NCI-H748 (cell line): ENCODE measurements around the gene TRIM13.
"Not testable (repeated sequence)": the region's sequence is repeated elsewhere in the genome, so short reads cannot be mapped to it uniquely, and the experiment has no call there.

Source experiments
- DNase-seq: peaks from one replicate; lab custom pipeline; 2025; ENCODE audit not compliant: unreplicated experiment; lab: John Stamatoyannopoulos, UW

The TRIM13 gene, protein sequence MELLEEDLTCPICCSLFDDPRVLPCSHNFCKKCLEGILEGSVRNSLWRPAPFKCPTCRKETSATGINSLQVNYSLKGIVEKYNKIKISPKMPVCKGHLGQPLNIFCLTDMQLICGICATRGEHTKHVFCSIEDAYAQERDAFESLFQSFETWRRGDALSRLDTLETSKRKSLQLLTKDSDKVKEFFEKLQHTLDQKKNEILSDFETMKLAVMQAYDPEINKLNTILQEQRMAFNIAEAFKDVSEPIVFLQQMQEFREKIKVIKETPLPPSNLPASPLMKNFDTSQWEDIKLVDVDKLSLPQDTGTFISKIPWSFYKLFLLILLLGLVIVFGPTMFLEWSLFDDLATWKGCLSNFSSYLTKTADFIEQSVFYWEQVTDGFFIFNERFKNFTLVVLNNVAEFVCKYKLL

DNA sequence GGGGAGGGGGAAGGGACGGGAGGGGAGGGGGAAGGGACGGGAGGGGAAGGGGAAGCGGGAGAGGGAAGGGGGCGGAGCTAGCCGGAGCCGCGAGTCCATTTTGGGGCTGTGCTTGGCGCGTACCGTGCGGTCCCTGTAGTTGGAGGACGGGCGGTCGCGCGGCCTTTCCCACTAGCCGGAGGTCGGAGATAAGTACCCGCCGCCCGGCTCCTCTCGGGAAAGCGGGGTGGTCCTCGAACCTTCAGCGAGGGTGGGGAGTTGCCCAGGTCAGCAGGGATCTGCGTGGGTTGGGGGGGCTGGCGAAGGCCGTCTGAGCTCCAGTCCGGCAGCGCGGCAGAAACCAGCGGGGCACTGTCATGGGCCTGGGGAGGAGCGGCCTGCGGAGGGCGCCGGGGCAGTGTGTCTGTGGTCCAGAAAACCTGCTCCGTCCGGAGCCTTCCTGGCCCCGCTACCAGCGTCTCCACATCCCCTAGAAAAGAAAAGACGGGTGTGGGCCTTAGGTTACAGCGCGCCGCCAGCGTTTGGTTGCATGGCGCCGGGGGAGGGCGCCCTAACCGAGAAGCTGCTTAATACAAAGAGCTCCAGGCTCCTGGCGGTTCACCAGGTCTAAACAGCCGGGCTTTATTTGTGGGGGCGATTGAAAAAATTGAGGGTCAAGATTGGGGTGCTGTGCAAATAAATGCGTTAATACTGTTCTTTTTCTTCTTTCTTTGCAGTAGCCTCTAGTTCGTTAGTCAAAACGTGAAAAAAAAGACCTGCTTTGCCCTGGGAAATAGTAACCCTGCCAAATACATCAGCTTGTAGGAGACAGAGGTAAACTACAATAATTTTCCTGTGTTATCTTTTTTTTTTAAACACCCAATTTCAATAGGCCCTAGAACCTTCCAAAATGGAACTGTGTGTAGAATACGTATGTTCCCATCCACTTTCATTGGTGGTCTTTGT, at the start of gene TRIM13:
Gene TRIM13 (plus strand): TSS at position 92 of the 945 bp plus-strand sequence. CDS start 14,899 bp downstream, outside the sequence.
- DNase-seq = peak; percentile 93

DNA sequence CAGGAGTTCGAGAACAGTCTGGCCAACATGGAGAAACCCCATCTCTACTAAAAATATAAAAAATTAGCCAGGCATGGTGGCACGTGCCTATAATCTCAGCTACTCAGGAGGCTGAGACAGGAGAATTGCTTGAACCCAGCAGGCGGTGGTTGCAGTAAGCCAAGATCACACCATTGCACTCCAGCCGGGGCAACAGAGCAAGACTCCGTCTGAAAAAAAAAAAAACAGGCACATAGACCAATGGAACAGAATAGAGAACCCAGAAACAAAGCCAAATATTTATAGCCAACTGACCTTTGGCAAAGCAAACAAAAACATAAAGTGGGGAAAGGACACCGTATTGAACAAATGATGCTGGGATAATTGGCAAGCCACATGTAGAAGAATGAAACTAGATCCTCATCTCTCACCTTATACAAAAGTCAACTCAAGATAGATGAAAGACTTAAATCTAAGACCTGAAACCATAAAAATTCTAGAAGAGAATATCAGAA, 48.0 kb upstream of the TRIM13 start:
- DNase-seq = not testable (repeated sequence)

DNA sequence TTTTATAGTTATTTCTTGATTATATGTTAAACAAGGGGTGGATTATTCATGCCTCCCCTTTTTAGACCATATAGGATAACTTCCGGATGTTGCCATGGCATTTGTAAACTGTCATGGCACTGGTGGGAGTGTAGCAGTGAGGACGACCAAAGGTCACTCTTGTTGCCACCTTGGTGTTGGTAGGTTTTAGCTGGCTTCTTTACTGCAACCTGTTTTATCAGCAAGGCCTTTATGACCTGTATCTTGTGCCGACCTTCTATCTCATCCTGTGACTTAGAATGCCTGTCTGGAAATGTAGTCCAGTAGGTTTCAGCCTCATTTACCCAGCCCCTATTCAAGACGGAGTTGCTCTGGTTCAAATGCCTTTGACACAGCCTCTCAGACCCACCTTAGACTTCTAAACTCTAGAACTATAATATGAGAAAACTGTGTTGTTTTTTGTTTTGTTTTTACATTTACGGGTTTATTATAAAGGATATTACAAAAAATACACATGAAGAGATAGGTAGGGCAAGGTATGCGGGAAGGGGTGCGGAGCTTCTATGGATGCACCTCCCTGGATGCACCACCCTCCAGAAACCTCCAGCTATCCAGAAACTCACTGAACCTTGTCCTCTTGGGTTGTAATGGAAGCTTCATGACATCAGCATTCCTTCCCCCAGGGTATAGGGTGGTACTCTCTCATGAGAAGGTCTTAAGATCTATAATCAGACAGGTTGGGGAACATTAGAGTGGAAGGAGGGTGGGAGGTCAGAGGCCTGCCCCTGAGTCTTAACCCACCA, 44.9 kb upstream of the TRIM13 start:
- DNase-seq = no peak

DNA sequence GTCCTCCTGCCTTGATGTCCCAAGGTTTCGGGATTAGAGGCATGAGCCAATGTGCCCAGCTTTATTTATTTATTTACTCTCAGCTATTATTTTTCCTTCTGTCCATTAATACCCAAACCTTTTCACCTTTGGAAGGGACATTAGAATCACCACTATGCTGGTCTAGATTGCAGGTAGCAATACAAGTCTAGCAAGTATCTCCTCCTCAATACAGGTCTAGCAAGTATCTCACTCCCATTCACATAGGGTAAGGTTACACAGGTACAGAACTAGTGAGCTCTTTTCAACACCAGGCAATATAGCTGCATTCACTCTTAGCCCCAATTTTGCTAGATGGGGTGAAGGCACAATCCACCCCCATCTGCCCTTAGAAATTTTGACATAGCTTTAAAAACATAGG, 43.3 kb upstream of the TRIM13 start:
- no peak for DNase-seq

DNA sequence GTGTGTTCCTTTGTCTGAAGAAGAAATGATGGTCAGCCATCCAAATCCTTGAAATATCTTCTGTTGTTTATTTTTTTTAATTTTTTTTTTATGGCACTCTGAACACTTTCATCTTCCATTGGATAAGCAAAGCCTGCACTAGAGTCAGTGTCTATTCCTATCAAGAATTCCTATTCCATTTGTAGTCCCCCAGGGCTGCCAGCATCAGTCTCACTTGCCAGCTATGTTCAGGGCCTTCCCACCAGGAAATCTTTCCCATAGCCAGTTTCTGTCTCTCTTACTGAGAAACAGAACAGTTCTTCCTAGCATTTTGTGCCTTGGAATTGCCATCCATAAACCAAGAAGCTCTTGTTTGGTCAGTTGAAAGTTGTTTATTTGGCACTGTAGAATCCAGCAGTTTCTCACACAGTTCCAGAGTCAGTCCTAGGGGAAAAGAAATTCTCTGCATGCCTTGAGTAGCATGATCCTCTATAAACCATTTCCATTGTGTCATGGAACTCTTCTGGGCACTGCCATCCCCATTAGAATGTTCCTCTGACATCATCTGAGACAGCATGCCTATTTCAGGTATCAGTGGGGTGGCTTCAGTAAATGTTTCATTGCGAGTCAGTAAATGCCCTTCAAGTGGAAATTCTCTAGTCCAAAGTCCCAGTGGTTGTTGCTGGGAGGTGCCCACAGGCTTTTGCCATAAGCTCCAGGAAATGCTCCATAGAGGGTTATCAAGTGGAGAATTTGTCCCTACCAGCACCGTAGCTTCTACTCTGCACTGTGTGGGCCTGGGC, 42.0 kb upstream of the TRIM13 start:
- no peak for DNase-seq

DNA sequence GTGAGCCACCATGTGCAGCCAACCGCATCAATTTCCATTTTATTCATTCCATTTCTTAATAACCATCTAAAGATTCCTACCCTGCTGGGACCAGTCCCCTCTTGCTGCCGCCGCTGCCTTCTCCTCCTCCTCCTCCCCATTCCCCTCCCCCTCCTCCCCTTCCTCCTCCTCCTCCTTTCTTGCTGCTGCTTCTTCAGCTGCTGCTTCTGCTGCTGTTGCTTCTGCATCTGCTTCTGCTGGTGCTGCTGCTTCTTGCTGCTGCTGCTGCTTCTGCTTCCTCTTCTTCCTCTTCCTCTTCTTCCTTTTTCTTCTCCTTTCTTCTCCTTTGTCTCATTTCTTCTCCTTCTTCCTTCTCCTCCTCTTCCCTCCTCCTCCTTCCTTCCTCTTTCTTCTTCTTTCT, 40.7 kb upstream of the TRIM13 start:
- no peak for DNase-seq

DNA sequence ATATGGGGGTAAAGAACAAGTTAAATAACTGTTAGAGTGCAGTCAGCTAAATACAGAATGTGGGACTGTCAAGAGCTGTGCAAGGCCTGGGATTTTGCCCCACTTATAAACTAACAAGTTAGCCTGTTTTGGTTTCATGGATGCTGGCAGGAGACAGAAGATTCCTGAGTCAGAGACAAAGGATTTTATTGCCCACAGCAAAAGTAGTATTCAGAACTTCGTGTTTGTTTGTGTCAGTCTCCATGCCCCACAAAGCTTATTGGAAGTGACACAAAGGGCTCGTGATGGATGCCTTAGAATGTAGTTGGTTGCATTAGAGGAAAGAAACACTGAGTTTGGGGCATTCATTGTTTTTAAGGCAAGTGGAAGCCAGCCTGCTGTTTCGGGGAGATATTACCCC, 38.5 kb upstream of the TRIM13 start:
- no peak for DNase-seq

DNA sequence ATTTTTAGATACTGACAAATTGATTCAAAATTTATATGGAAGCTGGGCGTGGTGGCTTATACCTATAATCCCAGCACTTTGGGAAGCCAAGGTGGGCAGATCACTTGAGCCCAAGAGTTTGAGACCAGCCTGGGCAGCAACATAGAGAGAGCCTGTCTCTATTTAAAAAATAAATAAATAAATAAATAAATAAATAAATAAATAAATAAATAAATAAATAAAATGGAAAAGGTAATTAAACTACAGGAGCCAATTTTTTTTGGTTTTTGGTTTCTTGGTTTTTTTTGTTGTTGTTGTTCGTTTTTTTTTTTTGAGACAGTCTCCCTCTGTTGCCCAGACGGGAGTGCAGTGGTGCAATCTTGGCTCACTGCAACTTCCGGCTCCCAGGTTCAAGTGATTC, 29.4 kb upstream of the TRIM13 start:
- no peak for DNase-seq

DNA sequence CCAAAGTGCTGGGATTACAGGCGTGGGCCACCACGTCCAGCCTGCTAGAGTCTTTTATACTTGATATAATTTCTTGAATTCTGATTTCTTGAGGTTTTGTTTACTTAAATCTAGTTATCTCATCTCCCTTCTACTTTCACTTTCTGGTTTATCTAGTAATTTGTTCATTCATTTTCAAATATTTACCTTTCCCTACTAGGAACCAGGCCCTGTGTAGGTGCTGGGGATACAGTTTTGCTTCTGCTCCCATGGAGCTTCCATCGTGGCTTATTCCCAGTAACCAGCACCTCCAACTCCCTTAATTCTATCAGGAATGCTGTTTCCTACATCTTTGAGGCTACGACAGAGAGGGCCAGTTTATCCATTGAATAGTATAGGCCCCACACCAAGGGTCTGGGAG, 24.1 kb upstream of the TRIM13 start:
- DNase-seq = no peak

DNA sequence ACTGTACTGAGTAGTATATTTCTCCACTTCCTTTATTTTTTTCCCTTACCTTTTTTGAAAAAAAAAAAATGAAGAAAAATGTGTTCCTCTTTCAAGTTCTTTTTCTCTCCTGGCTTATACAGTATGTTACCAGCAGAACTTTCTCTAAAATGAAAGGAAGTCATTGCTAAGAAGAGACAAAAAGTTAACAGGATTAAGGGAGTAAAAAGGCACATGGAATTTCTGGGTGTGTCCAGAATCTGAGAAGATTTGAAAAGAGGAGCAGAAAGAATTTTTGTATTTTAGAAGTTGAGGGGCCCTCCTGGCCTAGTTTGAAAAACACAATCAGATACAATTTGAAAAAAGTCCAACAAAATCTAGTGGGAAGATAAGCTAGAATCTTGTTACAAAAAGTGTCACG, 21.0 kb upstream of the TRIM13 start:
- no peak for DNase-seq

DNA sequence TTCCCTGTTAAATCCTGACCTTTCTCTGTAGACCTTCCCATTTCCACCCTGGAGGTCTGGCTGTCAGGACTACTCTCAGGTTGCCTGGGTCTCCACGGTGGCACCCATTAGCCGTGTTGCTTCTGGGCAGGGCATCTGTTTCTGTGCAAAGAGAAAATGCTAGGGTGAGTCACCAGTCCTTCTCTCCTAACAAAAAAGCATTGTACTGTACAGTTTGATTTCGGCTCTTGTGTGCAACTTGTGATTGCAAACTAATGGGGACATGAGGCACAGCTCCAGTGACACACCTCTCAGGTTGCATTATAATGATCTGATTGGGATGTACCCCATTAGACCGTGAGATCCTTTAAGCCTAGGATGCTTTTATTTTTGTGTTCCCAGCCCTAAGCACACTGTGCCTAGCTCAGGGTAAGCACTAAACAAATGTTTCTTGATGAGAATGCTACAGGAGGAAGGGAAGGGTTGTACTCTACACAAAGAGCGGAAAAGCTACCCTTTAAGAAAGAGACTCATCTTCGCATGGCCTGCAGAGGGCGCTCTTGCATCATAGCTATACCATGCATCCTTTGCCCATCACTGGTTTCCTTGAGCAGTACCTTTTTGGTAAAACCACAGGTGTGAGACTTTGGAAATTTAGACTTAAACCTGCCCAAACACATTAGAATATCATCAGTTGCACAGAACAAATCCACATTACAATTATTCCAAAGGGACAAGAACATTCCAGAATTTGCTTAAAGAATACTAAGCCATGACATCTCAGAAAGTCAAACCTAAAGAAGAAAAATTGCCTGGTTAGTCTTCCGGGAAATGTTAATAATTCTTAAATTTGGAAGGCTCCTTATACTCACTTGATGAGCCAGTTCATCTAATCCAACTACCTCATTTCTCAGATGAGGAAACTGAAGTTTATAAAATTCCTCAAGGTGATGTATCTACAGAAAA, 20.3 kb upstream of the TRIM13 start:
- DNase-seq = peak; percentile 76

DNA sequence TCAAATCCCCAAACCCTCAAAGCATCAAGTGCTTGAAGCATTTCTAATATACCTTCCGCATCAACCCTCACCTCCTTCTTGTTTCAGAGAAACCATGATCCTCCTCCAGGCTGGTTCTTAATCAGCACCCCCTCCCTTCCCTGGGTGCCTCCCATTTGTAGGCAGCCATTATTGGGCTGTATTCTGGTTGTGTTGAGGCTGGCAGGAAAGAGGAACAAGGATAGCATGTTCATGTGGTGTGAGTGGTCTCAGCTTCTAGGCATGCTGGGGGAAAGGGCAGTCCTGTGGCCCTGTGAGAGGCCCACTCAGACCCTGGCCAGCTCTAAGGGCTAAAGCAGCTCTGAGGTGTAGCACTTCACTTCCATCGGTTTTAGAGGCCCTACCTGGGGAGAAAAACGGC, 18.9 kb upstream of the TRIM13 start:
- DNase-seq = no peak

DNA sequence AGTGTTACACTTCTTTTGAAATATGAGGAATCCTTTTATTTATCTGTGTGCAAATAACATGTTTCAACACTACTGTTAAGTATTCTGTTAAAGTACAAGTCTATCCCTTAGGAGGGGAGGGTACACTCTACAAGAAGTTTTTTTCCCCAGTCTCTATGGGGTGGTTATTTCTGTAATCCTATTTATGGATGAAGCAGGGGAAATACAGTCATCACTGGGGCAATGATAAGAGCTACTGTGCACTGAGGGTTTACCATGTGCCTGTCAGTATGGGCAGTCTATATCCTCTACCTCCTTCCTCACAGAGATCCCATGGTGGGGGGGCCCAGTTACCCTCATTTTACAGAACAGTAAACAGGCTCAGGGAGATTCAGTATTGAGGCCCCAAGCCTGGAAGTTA, 16.6 kb upstream of the TRIM13 start:
- no peak for DNase-seq

DNA sequence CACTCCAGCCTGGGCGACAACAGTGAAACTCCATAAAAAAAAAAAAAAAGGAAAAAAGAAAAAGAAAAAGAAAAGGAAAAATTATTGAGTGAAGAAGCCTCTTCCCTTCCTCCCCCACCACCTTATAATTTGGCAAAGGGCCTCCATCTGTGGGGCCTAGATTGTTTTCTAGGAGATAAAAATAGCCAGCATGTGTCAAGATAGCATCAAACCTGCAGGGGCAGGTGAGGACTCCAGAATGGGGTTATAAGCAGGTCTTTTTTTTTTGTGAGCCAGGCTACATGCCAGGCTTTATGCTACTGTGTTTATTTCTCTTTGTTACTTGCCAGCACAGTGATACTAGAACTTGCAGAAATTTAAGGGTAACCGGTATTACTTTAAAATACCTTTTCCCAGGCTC, 11.7 kb upstream of the TRIM13 start:
- no peak for DNase-seq

DNA sequence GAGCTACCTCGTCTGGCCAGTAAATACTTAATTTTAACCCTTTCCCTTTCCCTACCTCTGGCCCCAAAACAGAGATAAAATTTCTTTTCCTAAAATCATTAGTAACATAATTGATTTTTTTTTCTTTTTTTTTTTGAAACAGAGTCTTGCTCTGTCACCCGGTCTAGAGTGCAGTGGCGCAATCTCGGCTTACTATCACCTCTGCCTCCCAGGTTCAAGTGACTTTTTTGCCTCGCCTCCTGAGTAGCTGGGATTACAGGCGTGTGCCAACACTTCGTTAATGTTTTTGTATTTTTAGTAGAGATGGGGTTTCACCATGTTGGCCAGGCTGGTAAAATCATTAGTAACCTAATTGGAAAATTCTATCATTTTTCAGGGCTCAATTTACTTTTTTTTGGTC, 10.4 kb upstream of the TRIM13 start:
- DNase-seq = no peak

DNA sequence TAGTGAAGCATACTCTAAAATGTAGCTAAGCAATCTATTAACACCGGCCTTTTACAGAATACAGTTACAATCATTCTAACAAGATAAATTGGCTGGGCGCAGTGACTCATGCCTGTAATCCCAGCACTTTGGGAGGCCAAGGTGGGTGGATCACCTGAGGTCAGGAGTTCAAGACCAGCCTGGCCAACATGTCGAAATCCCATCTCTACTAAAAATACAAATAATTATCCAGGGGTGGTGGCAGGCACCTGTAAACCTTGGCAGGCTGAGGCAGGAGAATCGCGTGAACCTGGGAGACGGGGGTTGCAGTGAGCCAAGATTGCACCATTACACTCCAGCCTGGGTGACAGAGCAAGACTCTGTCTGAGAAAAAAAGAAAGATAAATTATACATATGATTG, 6.2 kb upstream of the TRIM13 start:
- DNase-seq = not testable (repeated sequence)

DNA sequence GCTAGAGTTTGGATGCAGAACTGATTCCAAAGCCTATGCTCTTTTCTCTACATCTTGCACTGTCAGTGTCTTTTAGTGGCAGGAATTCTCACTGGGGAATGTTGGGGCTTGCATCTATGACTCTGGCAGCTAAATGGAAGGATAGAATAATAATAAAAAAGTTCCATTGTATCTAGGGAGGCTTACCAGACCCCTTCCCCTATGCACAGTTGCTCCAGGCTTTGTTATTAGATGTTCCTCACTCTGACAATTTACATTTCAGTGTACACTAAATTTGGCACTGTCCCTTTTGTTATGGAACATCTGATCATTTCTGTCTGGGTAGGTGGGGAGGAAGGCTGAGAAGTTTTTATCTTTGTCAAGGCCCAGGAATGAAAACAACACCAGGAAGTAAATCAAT, 3.7 kb upstream of the TRIM13 start:
- DNase-seq = no peak

DNA sequence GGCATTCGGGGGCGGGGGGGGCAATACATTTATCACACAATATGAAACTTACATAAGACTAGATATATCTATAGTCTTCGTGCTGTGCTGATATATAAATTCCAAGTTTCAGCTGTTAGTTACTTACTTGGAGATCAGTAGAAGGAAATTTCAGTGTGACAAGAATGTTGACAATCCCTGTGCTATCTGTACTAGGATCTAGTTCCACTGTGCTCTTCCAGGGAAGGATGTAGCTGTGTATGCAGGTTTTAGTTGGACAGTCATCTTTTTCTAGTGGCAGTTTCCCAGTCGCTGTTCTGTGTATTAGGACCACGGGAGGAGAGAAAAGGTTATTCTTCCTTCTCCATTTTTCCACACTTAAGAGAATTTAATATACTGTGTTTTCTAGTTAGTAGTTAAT, 3.2 kb upstream of the TRIM13 start:
- DNase-seq = no peak

DNA sequence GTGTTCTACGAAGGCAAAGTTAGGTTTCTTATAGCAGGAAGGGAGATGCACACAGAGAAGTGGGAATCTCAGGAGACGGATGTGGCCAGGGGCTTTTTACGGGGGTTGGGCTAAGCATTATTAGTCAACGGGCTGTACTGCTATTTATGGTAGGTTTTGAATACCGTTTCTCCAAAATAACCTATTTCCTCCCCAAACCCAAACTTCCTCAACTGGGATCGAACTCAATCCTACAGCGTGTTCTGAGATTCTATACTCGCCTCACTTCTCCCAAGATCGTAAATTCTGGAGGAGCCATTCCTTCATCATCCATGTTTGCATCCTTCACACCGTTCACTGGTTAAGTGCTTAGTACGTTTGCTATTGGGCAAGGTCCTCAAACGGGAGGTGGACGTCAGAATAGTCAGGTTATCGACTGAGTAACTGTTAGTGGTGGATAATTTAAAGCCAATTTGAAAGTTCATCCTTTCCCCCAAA, 1.2 kb upstream of the TRIM13 start:
- peak; percentile 54 for DNase-seq
